ENCODE results near the gene SIK2.
"Not testable (repeated sequence)": the region's sequence is repeated elsewhere in the genome, so short reads cannot be mapped to it uniquely, and the experiment has no call there.

The SIK2 gene

DNA sequence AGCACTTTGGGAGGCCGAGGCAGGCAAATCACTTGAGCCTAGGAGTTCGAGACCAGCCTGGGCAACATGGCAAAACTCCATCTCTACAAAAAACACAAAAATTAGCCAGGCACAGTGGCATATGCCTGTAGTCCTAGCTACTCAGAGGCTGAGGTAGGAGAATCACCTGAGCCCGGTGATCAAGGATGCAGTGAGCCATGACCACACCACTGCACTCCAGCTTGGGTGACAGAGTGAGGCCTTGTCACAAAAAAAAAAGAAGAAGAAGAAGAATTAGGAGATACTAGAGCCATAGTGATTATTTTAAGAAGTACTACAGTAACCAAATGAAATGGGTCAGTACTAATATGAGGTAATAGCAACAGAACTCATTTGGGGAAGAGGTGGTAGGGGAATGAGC is 56.2 kb downstream of the SIK2 start:
- DNase-seq (ENCODE audit: low read depth in 2 of 2) = not testable (repeated sequence)

DNA sequence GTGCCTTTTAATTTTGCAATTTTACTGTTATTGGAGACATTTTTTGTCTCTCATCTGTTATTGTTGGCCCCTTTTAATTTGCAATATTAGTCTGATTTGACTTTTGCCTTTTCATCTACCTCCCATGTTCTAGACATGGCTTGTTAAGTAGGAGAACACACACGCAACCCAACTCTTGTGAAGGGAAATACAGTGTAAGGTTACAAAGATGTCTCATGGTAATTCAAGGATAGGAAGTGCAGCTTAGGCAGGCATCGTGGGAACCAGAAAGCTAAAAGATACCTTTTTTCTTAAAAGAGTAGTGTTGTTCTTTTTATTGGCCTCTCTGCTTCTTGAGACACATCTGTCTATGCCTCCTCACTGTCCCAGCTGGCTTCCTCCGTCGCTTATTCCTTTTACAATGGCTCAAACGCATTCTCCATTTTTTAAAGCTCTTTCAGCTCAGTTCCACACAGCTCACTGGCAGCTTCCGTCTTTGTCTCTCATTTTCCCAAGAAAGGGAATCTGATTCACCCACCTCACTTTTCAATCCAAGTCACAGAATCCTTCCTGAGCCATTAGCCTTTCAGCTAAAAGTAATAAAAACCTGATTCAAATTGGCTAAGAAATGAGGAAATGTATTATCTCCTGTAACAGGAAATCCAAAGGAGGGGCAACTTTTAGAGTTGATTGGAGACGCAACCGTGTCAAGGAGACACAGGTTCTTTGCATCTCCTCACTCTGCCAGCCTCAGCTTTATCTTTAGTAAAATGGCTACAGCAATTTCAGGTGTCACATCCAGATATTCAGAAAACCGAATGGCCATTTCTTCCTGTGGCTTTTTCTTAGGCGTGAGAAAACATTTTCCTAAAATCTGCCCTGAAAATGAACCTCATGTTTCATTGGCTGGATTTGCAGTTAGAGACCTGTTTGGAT is 57.2 kb downstream of the SIK2 start:
- no peak for DNase-seq (ENCODE audit: low read depth in 2 of 2)

GRCh38 chr11:111660822-111661221 is 58.6 kb downstream of the SIK2 start:
- DNase-seq (ENCODE audit: low read depth in 2 of 2) = no peak

GRCh38 chr11:111663820-111664219 is 61.6 kb downstream of the SIK2 start:
- no peak for DNase-seq (ENCODE audit: low read depth in 2 of 2)

DNA sequence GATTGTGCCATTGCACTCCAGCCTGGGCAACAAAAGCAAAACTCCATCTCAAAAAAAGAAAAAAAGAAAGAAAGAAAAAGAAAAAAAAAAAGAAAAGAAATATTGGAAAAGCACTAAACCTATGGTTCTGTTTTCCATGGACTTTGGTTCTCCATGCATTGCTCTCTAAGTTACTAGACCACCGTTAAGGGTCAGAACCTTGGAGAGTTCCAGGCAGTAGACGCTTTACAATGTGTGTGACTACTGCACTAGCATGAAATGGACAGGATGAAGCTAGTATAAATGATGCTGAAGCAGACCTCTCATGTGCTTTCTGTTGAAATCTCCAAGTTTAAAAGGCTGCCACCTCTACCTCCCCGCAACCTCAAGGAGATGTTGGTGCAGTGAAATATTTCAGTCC is 63.5 kb downstream of the SIK2 start:
- DNase-seq (ENCODE audit: low read depth in 2 of 2) = no peak

GRCh38 chr11:111668980-111669379 is 66.7 kb downstream of the SIK2 start:
- no peak for DNase-seq (ENCODE audit: low read depth in 2 of 2)

DNA sequence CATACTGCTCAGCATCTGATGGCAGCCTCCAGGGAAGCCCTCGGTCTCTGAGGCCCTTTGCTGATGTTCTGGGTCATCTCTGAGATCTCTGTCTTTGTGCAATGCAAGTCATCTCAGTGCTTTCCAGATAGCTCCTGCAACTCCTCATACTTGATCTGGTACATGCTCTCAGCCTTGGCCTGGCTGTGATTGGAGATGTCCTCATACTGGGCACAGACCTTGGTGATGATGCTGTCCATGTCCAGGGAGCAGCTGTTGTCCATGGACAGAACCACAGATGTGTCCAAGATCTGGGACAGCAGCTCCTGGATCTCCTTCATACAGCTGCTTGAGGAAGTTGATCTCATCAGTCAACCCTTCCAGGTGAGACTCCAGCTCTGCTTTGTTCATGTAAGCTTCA is 69.1 kb downstream of the SIK2 start:
- DNase-seq (ENCODE audit: low read depth in 2 of 2) = no peak

GRCh38 chr11:111672949-111673348 is 70.7 kb downstream of the SIK2 start:
- no peak for DNase-seq (ENCODE audit: low read depth in 2 of 2)

GRCh38 chr11:111674941-111675340 is 72.7 kb downstream of the SIK2 start:
- DNase-seq (ENCODE audit: low read depth in 2 of 2) = no peak

DNA sequence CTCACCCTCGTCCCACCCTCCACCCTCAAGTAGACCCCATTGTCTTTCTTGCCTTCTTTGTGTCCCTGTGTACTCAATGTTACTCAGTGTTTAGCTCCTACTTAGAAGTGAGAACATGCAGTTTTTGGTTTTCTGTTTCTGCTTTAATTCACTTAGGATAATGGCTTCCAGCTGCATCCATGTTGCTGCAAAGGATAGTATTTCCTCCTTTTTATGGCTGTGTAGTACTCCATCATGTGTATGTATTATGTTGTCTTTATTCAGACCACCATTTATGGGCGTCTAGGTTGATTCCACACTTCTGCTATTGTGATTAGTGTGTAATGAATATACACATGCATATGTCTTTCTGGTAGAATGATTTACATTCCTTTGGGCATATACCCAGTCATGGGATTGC is 73.6 kb downstream of the SIK2 start:
- DNase-seq (ENCODE audit: low read depth in 2 of 2) = no peak

DNA sequence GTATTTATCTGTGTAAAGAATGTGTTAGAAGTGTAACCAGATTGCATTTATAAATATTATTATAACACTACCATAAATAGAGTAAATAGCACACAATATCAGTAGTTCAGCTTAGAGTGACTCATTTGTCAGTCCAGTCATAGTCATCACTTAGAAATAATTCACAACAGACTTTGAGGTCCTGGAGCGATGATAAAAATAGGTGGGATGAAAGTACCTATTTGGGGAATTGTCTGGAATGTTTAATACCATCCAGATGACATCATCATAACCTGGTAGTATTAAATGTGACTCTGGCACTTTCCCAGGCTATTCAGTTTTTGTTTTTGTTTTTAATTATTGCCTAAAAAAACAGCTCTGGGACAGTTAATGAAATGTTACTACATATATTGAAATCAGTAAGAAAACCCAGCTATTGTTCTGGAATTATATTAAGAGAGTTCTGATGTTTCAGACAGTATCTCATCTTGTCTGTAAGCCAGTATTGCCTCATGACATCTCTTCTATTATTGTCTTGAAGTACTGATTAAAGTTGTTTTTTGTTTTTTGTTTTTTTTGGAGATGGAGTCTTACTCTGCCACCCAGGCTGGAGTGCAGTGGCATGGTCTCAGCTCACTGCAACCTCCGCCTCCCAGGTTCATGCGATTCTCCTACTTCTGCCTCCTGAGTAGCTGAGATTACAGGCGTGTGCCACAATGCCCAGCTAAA is 74.8 kb downstream of the SIK2 start:
- no peak for DNase-seq (ENCODE audit: low read depth in 2 of 2)

DNA sequence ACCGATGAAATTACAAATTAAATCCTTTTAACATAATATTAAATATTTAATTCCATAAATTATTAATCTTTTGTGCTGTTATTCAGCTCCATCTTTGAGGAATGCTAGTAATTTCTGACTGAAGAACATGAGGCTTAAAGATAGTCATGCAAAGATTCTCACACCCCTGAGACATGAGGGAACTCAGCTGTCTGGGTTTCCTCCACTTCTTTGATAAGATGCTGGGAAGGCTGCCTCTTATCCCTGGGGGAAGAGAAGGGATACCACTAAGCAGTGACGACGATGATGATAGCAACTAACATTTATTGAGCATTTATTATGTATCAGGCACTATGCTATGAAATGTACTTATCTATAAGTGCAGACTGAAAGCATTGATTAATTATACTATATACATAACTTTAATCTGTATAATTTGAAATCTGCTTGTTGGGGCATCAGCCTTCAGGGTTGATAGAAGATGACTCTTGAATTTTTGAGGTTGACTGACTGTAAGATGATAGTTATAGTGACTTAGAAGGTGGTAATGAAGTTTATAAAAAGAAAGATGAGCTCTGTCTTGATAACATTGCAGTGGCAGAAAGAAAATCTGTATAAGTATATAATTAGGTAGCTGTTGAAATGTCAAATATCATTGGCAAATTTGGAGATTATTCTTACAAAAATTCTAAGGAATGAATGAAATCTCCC is 78.4 kb downstream of the SIK2 start:
- no peak for DNase-seq (ENCODE audit: low read depth in 2 of 2)

GRCh38 chr11:111683806-111684205 is 81.6 kb downstream of the SIK2 start:
- no peak for DNase-seq (ENCODE audit: low read depth in 2 of 2)

GRCh38 chr11:111684251-111684650 is 82.0 kb downstream of the SIK2 start:
- DNase-seq (ENCODE audit: low read depth in 2 of 2) = no peak

DNA sequence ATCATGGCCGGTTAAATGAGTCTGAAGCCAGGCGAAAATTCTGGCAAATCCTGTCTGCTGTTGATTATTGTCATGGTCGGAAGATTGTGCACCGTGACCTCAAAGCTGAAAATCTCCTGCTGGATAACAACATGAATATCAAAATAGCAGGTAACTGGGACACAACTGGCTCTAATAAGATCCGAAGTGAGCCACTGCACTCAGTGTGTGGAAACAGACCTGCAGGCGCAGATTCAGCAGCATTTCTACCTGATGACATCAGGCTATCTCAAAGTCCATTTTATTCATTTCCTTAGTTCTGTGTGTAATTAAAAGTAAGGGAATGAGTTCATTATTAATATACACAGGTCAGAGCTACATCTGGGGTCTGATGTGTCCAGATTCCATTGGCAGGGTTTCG is 85.8 kb downstream of the SIK2 start:
- DNase-seq (ENCODE audit: low read depth in 2 of 2) = no peak

GRCh38 chr11:111691176-111691575 is 88.9 kb downstream of the SIK2 start:
- no peak for DNase-seq (ENCODE audit: low read depth in 2 of 2)

GRCh38 chr11:111691741-111692140 is 89.5 kb downstream of the SIK2 start:
- no peak for DNase-seq (ENCODE audit: low read depth in 2 of 2)

DNA sequence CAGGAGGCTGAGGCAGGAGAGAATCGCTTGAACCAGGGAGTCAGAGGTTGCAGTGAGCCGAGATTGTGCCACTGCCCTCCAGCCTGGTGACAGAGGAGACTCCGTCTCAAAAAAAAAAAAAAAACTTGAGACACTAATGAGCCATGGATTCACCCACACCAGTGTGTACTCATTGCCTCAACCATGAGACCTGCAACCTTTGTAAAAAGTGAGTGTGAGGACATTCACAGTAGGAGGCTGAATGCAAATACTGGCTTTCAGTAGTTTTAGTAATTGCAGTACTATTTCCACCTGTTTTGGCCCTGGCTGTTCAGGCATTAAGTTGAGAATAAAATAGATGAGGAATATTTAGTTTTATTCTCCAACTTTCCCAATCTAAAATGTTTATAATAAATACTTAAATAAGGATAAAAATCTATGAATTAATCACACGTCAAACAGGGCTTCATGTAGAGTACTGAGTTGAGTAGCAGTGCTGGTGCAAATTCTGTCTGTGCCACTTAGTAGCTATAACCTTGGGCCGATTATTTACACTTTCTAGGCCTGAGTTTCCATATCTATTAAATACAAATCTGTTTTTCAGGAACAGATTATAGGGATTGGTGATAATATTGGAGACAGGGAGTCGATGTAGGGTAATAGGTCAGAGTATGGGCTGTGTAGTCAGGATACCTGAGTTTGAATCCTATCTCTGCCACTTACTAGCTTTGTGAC is 91.1 kb downstream of the SIK2 start:
- no peak for DNase-seq (ENCODE audit: low read depth in 2 of 2)

DNA sequence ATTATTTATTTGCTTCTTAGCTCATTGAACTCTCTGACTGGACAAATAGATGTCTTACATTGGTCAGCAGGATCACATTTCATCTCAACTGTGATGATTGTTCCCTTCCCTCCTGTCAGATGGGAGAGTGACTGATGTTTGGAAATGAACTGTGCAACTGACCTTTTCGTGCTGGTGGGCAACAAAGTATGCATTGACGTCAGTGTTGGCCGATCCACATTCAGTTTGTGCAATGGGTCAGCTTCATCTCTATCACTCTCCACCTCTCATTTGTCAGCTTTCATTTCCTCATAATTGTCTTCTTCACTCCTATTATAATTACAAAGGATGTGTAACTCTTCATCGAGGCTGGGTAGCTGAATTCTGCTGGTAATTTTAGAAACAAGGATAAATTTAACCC is 92.6 kb downstream of the SIK2 start:
- no peak for DNase-seq (ENCODE audit: low read depth in 2 of 2)

DNA sequence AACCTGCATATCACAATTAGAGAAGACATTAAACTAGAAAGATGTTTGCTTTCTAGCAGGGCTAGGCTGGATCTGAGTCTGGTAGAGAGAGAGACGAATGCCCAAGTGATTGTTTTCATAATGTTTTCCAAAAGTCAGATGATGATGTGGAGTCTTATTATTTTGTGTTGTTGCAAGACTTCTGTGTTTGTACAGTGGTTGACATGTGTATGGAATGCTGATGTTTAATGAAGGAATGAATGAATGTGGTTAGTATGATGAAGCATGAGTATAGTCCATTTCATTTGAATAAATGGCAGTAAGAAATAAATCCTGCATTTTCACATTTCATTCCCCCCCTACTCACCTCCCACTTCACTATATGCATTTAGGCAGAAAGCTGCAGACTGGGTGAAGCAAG is 94.3 kb downstream of the SIK2 start:
- DNase-seq (ENCODE audit: low read depth in 2 of 2) = no peak

DNA sequence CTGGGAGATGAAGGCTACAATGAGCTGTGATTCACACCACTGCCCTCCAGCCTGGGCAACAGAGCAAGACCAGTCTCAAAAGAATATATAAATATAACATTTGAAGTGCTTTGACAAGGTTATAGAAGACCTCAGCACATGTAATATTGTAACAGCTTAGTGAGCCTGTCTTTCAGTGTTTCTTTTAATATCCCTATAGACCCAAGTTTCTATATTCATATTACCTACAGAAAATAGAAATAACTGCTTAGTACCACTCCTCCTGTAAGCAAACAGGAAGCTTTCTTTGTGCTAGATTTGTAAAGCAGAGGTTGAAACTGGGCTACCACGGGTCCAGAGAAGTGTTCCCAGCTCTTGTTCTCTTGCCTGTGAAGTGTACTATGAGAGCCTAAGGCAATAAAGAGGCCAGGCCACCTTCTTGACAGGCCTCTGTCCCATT is 95.7 kb downstream of the SIK2 start:
- no peak for DNase-seq (ENCODE audit: low read depth in 2 of 2)
